Activated CD4-positive, alpha-beta T cell treated with anti-CD3 and anti-CD28 coated beads for 24 hours (primary cell): ENCODE results near the gene PRF1.
"Not testable (repeated sequence)": the region's sequence is repeated elsewhere in the genome, so short reads cannot be mapped to it uniquely, and the experiment has no call there.

Source experiments
- DNase-seq, 2 donors: peaks; one replicate each; pipeline ENCODE4 v3.0.0-alpha.2; 2020; ENCODE audit warnings: low read depth in 2 of 2

PRF1 gene

GRCh38 chr10:70594161-70594560, 8.4 kb downstream of the PRF1 start:
- DNase-seq: no peak

GRCh38 chr10:70593513-70593890, 9.0 kb downstream of the PRF1 start:
- no peak for DNase-seq

- no peak for DNase-seq
Observed at GRCh38 chr10:70592746-70593512, 9.6 kb downstream of the PRF1 start.

- DNase-seq: no peak
Observed at GRCh38 chr10:70592186-70592735, 10.3 kb downstream of the PRF1 start.

GRCh38 chr10:70590655-70591416, 11.7 kb downstream of the PRF1 start:
- DNase-seq: no peak

GRCh38 chr10:70589762-70590654, 12.5 kb downstream of the PRF1 start:
- DNase-seq: no peak

GRCh38 chr10:70588859-70589570, 13.5 kb downstream of the PRF1 start:
- no peak for DNase-seq

- no peak for DNase-seq
Observed at GRCh38 chr10:70588255-70588654, 14.3 kb downstream of the PRF1 start.

- DNase-seq: no peak
Observed at GRCh38 chr10:70587045-70587658, 15.4 kb downstream of the PRF1 start.

- DNase-seq: no peak
Observed at GRCh38 chr10:70586348-70586930, 16.1 kb downstream of the PRF1 start.

GRCh38 chr10:70585578-70586169, 16.9 kb downstream of the PRF1 start:
- DNase-seq: no peak

- no peak for DNase-seq
Observed at GRCh38 chr10:70584909-70585544, 17.5 kb downstream of the PRF1 start.

GRCh38 chr10:70584366-70584765, 18.2 kb downstream of the PRF1 start:
- DNase-seq: no peak

GRCh38 chr10:70583669-70584037, 18.9 kb downstream of the PRF1 start:
- no peak for DNase-seq

GRCh38 chr10:70582793-70583668, 19.5 kb downstream of the PRF1 start:
- DNase-seq: no peak

- DNase-seq: not testable (repeated sequence)
Observed at GRCh38 chr10:70581176-70581575, 21.4 kb downstream of the PRF1 start.

- no peak for DNase-seq
Observed at GRCh38 chr10:70579234-70580002, 23.1 kb downstream of the PRF1 start.
